GM21619 (cell line): ENCODE results near the gene CDK8.

Experiments used
- ATAC-seq: cut with Tn5 transposase; IDR thresholded peaks from one replicate; pipeline ENCODE4 v1.9.1; 2021; ENCODE audit not compliant: unreplicated experiment

Gene CDK8

GRCh38 chr13:26379831-26380230, 125.9 kb downstream of the CDK8 start:
- ATAC-seq = no peak

GRCh38 chr13:26380930-26381329, 127.0 kb downstream of the CDK8 start:
- no peak for ATAC-seq

- no peak for ATAC-seq
These were observed 128.4 kb downstream of the CDK8 start for GRCh38 chr13:26382366-26382765.

- ATAC-seq = no peak
These were observed 128.9 kb downstream of the CDK8 start for GRCh38 chr13:26382835-26383234.

- ATAC-seq = no peak
These were observed 130.7 kb downstream of the CDK8 start for GRCh38 chr13:26384587-26384986.

GRCh38 chr13:26386026-26386425, 132.1 kb downstream of the CDK8 start:
- no peak for ATAC-seq

GRCh38 chr13:26390203-26390602, 136.3 kb downstream of the CDK8 start:
- ATAC-seq = no peak

- ATAC-seq = no peak
These were observed 146.6 kb downstream of the CDK8 start for GRCh38 chr13:26400545-26400944.

GRCh38 chr13:26401069-26401468, 147.1 kb downstream of the CDK8 start:
- no peak for ATAC-seq

- ATAC-seq = no peak
These were observed 147.7 kb downstream of the CDK8 start for GRCh38 chr13:26401578-26402021.

GRCh38 chr13:26406791-26407190, 152.9 kb downstream of the CDK8 start:
- no peak for ATAC-seq

- ATAC-seq = no peak
These were observed 157.3 kb downstream of the CDK8 start for GRCh38 chr13:26411206-26411605.

GRCh38 chr13:26412263-26412662, 158.3 kb downstream of the CDK8 start:
- ATAC-seq = no peak

- ATAC-seq = no peak
These were observed 159.2 kb downstream of the CDK8 start for GRCh38 chr13:26412936-26413716.

- ATAC-seq = no peak
These were observed 166.5 kb downstream of the CDK8 start for GRCh38 chr13:26420282-26420960.

GRCh38 chr13:26422036-26422435, 168.1 kb downstream of the CDK8 start:
- no peak for ATAC-seq

- no peak for ATAC-seq
These were observed 169.7 kb downstream of the CDK8 start for GRCh38 chr13:26423629-26424028.

- no peak for ATAC-seq
These were observed 170.3 kb downstream of the CDK8 start for GRCh38 chr13:26424181-26424580.

GRCh38 chr13:26425443-26426358, 171.8 kb downstream of the CDK8 start:
- ATAC-seq = no peak

GRCh38 chr13:26433776-26434175, 179.8 kb downstream of the CDK8 start:
- ATAC-seq = no peak

GRCh38 chr13:26435171-26435570, 181.2 kb downstream of the CDK8 start:
- ATAC-seq = no peak
